Adrenal gland (tissue), 5 donors: ENCODE measurements around the gene HAS3.

Experiments
- CTCF ChIP-seq, 6 experiments: fragments of 450-650 bp in 4 of 6; fragments of 200-600 bp in 2 of 6; sonication (generic) in 1 of 6; IDR thresholded peaks; 1 replicate in 5 of 6; 2 replicates in 1 of 6; pipeline versions ENCODE4 v1.5.1 to v1.8.0; 2016 to 2021; ENCODE audit warnings: antibody characterized with exemption in 6 of 6, mild to moderate bottlenecking in 2 of 6, moderate library complexity in 1 of 6
- POLR2A ChIP-seq, 2 donors: fragments of 450-650 bp; IDR thresholded peaks; one replicate each; pipeline ENCODE4 v1.6.1; 2017; ENCODE audit warnings: antibody characterized with exemption in 2 of 2, mild to moderate bottlenecking in 2 of 2, moderate library complexity in 1 of 2
- donor health status: DM: no; HTN: no; CAD: no.

GRCh38 chr16:69093974-69094373 lies 11.5 kb upstream of the HAS3 start:
- TF ChIP-seq POLR2A (IDR thresholded peaks at IDR 0.05), result no peak
- TF ChIP-seq CTCF (IDR thresholded peaks at IDR 0.05), result no peak
